ENCODE results near the gene LRP1B. TPM values are rescaled to one million over a fixed set of nuclear protein-coding genes. Genes with fewer than 3 reads are reported as not detected.
"Not testable (repeated sequence)": the region's sequence is repeated elsewhere in the genome, so short reads cannot be mapped to it uniquely, and the experiment has no call there.

Gene LRP1B
- total and polyA plus RNA-seq, 5 experiments from 2014 or later = not detected

DNA sequence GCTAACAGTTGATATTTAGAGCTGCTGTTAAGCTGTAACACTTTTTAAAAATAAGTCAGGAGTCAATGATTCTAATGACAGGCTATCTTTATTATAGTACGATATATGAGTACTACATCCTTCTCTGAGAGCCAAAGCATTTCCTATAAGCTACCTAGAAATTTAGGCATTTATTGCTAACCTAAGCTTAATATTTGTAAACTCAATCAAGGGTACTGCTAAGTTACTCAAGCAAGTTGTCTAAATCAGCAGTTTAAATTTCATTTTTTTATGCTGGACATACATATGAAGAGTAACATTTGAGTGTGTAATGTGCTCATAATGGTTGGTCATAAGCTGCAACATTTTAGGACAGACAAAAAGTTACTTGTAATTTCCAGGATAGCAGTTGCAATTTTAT is 1774.1 kb downstream of the LRP1B start:
- POLR2A ChIA-PET = no interaction called here
- H3K9me3 Mint-ChIP-seq = peaks cover 0 to 17% (median 0%) of the 10 kb centered on the region in 9 donors
- no peak for ATAC-seq
- no peak for DNase-seq
- H3K36me3 Mint-ChIP-seq = no peaks in the 10 kb centered on the region
- no peaks in the 10 kb centered on the region for H3K27me3 Mint-ChIP-seq
- no peak overlapping the region for H3K27ac Mint-ChIP-seq
- H3K4me1 Mint-ChIP-seq = no peaks in the 10 kb centered on the region
- no peak overlapping the region for H3K4me3 Mint-ChIP-seq

- no peaks in the 10 kb centered on the region for H3K27me3 Mint-ChIP-seq
- H3K4me1 Mint-ChIP-seq = no peaks in the 10 kb centered on the region
- no peak overlapping the region for H3K27ac Mint-ChIP-seq
- H3K36me3 Mint-ChIP-seq = no peaks in the 10 kb centered on the region
- DNase-seq = no peak
- H3K9me3 Mint-ChIP-seq = peaks cover 0 to 17% (median 0%) of the 10 kb centered on the region in 9 donors
- POLR2A ChIA-PET = no interaction called here
- ATAC-seq = no peak
- H3K4me3 Mint-ChIP-seq = no peak overlapping the region
Observed at GRCh38 chr2:140355511-140356090, 1775.2 kb downstream of the LRP1B start.

- DNase-seq = no peak
- ATAC-seq = no peak
- peaks cover 0 to 17% (median 0%) of the 10 kb centered on the region in 9 donors for H3K9me3 Mint-ChIP-seq
- H3K27ac Mint-ChIP-seq = no peak overlapping the region
- H3K36me3 Mint-ChIP-seq = no peaks in the 10 kb centered on the region
- H3K27me3 Mint-ChIP-seq = no peaks in the 10 kb centered on the region
- H3K4me3 Mint-ChIP-seq = no peak overlapping the region
- POLR2A ChIA-PET = no interaction called here
- H3K4me1 Mint-ChIP-seq = no peaks in the 10 kb centered on the region
Observed at GRCh38 chr2:140354544-140354943, 1776.3 kb downstream of the LRP1B start.

- Mint-ChIP-seq H3K27me3 (no peaks in the 10 kb centered on the region), H3K36me3 (no peaks in the 10 kb centered on the region), H3K4me3 (no peak overlapping the region), H3K27ac (no peak overlapping the region), H3K4me1 (no peaks in the 10 kb centered on the region), H3K9me3 (peaks cover 0 to 17% (median 0%) of the 10 kb centered on the region in 9 donors)
- POLR2A ChIA-PET = no interaction called here
- DNase-seq = no peak
- ATAC-seq = no peak
Observed at GRCh38 chr2:140353541-140353940, 1777.3 kb downstream of the LRP1B start.

DNA sequence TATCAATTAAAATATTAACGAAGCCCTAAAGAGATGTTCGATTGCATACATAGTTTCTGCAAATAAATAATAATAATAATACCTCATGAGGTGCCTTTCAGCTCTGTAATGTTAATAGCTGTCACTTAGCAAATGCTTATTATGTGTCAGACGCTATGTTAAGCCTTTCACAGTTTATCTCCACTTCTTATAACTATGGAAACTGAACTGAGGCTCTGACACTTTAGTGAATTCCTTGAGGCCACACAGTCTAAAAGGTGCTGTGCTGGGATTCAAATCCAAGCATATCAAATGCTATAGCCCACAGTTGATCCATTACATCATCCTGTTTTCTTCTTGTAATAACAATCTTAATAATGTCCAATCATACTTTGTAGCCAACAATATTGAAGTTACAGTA is 1779.1 kb downstream of the LRP1B start:
- no peak for ATAC-seq
- POLR2A ChIA-PET = no interaction called here
- H3K27me3 Mint-ChIP-seq = no peaks in the 10 kb centered on the region
- no peaks in the 10 kb centered on the region for H3K36me3 Mint-ChIP-seq
- no peak overlapping the region for H3K4me3 Mint-ChIP-seq
- DNase-seq = no peak
- peaks cover 0 to 17% (median 0%) of the 10 kb centered on the region in 9 donors for H3K9me3 Mint-ChIP-seq
- no peak overlapping the region for H3K27ac Mint-ChIP-seq
- no peaks in the 10 kb centered on the region for H3K4me1 Mint-ChIP-seq

DNA sequence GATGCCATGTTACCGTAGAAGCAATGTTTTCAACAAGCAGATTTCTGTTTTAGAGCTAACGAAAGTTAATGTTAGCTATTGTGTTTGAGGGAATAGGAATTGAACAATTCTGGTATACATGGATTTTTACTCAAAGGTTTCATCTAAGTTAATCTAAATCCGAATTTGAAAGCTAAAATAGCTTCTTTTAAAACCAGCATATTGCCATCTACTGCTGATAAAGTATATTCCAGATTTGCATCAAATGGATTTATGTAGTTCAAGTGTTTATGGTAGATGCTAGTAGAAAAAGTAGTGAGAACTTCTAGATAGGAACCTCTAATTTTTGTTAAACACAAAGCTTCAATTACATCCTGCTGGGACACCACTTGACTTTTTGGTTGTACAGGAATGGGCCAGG is 1781.1 kb downstream of the LRP1B start:
- ATAC-seq = no peak
- H3K27ac Mint-ChIP-seq = no peak overlapping the region
- H3K9me3 Mint-ChIP-seq = peaks cover 0 to 28% (median 3%) of the 10 kb centered on the region in 9 donors
- H3K36me3 Mint-ChIP-seq = no peaks in the 10 kb centered on the region
- POLR2A ChIA-PET = no interaction called here
- no peaks in the 10 kb centered on the region for H3K27me3 Mint-ChIP-seq
- no peaks in the 10 kb centered on the region for H3K4me1 Mint-ChIP-seq
- DNase-seq = no peak
- H3K4me3 Mint-ChIP-seq = no peak overlapping the region

DNA sequence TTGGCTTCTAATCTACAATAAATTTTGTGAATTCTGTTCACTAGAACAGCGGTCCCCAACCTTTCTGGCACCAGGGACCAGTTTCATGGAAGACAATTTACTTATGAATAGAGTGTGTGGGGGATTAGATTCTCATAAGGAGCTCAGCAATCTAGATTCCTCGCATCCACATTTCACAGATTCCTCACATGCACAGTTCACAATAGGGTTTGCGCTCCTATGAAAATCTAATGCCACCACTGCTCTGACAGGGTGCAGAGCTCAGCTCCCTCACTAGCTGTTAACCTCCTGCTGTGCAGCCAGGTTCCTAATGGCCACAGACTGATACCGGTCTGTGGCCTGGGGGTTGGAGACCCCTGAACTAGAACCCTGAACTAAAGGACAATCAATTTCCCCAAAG is 1782.0 kb downstream of the LRP1B start:
- ATAC-seq (no peak), DNase-seq (no peak)
- Mint-ChIP-seq H3K36me3 (no peaks in the 10 kb centered on the region), H3K27ac (no peak overlapping the region), H3K27me3 (no peaks in the 10 kb centered on the region), H3K4me1 (no peaks in the 10 kb centered on the region), H3K4me3 (no peak overlapping the region), H3K9me3 (peaks cover 0 to 27% (median 4%) of the 10 kb centered on the region in 9 donors)
- POLR2A ChIA-PET = no interaction called here

DNA sequence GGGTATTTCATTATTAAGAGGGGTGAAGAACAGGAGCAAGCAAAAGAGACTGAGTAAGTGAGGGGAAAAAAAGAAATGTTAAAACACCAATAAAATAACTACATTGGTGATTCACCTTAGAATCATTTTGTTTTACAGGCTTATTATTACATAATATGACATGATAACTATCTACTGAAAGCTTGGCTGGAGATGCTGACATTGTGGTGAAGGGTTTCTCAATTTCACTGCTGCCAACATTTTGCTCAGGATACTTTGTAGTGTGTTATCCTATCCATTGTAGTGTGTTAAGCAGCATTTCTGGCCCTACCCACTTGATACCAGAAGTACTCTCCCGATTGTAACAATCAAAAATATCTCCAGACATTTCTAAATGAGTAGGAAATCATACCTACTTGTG is 1786.0 kb downstream of the LRP1B start:
- DNase-seq (no peak), ATAC-seq (no peak)
- H3K4me3 Mint-ChIP-seq = no peak overlapping the region
- POLR2A ChIA-PET = no interaction called here
- no peaks in the 10 kb centered on the region for H3K4me1 Mint-ChIP-seq
- no peaks in the 10 kb centered on the region for H3K36me3 Mint-ChIP-seq
- H3K27ac Mint-ChIP-seq = no peak overlapping the region
- no peaks in the 10 kb centered on the region for H3K27me3 Mint-ChIP-seq
- H3K9me3 Mint-ChIP-seq = peaks cover 0 to 19% (median 3%) of the 10 kb centered on the region in 9 donors

DNA sequence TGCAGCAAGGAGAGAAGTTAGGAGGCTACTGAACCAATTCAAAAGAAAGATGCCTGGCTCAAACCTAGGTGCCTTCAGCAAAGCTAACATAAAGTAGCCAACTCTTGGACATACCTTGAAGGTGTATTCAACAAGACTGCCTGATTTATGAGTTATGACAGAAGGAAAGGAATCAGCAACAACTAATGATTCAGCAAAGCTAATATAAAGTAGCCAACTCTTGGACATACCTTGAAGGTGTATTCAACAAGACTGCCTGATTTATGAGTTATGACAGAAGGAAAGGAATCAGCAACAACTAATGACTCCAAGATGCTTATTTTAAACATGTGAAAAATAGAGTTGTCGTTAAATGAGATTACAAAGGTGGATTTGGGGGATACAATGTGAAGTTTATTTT is 1786.5 kb downstream of the LRP1B start:
- H3K9me3 Mint-ChIP-seq = peaks cover 0 to 19% (median 3%) of the 10 kb centered on the region in 9 donors
- ATAC-seq, DNase-seq, H3K36me3 Mint-ChIP-seq, POLR2A ChIA-PET, H3K27ac Mint-ChIP-seq, H3K27me3 Mint-ChIP-seq, H3K4me3 Mint-ChIP-seq, H3K4me1 Mint-ChIP-seq: not testable (repeated sequence)

DNA sequence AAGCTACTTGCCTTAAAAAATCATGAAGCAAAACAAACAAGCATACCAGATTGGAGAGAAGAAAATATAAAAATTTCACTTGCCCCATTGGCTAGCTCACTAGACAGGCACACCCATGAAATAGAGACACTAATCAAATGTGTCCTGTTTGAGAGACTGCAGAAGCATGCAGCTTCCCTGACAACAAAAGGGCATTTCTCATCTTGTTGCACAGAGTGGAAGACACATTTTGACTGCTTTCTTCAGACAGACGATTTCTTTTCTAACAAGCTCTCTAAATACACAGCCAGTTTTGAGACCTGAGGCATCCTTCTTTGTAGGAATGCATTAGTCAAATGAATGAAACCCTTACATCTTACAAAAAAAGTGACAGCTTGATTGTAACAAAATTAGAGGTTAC is 1792.0 kb downstream of the LRP1B start:
- no peak overlapping the region for H3K27ac Mint-ChIP-seq
- H3K36me3 Mint-ChIP-seq = no peaks in the 10 kb centered on the region
- H3K4me3 Mint-ChIP-seq = no peak overlapping the region
- no peak for DNase-seq
- no peak for ATAC-seq
- no peaks in the 10 kb centered on the region for H3K27me3 Mint-ChIP-seq
- peaks cover 2 to 18% (median 7%) of the 10 kb centered on the region in 9 donors for H3K9me3 Mint-ChIP-seq
- no peaks in the 10 kb centered on the region for H3K4me1 Mint-ChIP-seq
- POLR2A ChIA-PET = no interaction called here

DNA sequence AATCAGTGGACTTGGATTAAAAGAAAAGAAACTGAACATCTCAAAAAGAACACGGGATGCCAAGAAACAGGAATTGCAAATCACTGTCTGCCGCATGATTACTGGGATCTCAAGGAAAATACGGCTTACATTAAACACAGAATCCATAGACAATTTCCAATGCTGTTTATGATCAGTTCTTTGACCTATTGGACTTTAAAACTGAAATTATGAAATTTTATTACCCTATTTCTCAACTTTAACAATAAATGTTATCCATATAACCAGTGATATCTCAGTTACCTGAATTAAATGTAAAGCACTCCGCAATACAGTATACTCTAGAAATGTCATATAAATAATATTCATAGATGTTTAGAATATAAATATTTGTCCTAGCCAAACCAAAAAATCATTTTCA is 1793.8 kb downstream of the LRP1B start:
- Mint-ChIP-seq H3K36me3 (no peaks in the 10 kb centered on the region), H3K9me3 (peaks cover 4 to 28% (median 11%) of the 10 kb centered on the region in 9 donors), H3K27me3 (no peaks in the 10 kb centered on the region), H3K4me3 (no peak overlapping the region), H3K4me1 (no peaks in the 10 kb centered on the region), H3K27ac (no peak overlapping the region)
- DNase-seq (no peak), ATAC-seq (no peak)
- POLR2A ChIA-PET = no interaction called here

DNA sequence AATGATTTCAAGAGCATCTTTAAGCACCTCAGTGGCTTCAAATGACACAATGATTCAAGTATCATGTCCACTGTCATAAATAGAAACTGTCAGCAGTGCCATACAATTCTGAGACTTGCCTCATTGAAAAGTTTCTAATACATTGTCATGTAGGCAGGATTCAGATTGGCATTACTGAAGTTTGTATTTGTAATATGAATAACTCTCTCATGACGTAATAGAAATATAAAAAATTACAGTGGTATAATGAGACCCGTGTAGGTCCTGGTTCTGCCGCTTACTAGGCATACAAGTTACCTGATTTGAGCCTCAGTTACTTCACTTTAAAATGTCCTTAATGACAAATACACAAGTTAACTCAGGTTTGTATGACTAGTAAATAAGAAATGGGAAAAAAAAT is 1814.5 kb downstream of the LRP1B start:
- no peak for ATAC-seq
- POLR2A ChIA-PET = no interaction called here
- Mint-ChIP-seq H3K4me1 (no peaks in the 10 kb centered on the region), H3K36me3 (no peaks in the 10 kb centered on the region), H3K27ac (no peak overlapping the region), H3K9me3 (peaks cover 0 to 18% (median 2%) of the 10 kb centered on the region in 9 donors), H3K4me3 (no peak overlapping the region), H3K27me3 (no peaks in the 10 kb centered on the region)
- DNase-seq = no peak

- no peaks in the 10 kb centered on the region for H3K4me1 Mint-ChIP-seq
- DNase-seq (no peak), ATAC-seq (no peak)
- POLR2A ChIA-PET = no interaction called here
- no peaks in the 10 kb centered on the region for H3K36me3 Mint-ChIP-seq
- H3K27me3 Mint-ChIP-seq = no peaks in the 10 kb centered on the region
- H3K4me3 Mint-ChIP-seq = no peak overlapping the region
- H3K27ac Mint-ChIP-seq = no peak overlapping the region
- peaks cover 0 to 5% (median 2%) of the 10 kb centered on the region in 9 donors for H3K9me3 Mint-ChIP-seq
Observed at GRCh38 chr2:140311905-140312304, 1818.9 kb downstream of the LRP1B start.

DNA sequence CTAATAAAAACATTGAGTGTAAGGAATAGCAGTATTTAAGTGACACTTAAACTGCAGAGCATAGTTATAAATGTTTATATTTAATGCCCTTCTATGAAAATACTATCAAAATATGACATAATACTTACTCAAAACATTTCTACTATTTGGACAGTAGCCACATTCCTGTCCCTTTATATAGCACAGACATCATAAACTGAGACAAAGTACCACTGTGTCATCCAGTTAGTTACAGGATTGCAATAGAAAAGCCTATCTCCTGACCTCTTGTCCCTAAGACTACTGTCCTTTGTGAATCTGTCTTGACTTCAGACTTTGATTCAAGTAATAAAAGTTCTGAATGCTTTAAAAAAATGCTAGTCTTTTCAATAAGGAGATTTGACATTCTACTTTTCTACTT is 1822.1 kb downstream of the LRP1B start:
- Mint-ChIP-seq H3K27ac (no peak overlapping the region), H3K27me3 (no peaks in the 10 kb centered on the region)

More for the DNA sequence above, 1822.1 kb downstream of the LRP1B start:
- Mint-ChIP-seq H3K36me3 (no peaks in the 10 kb centered on the region), H3K4me1 (no peaks in the 10 kb centered on the region), H3K4me3 (no peak overlapping the region), H3K9me3 (peaks cover 0 to 9% (median 2%) of the 10 kb centered on the region in 9 donors)
- POLR2A ChIA-PET = no interaction called here
- DNase-seq (no peak), ATAC-seq (no peak)
